Liver (tissue), 9 donors: ENCODE results near the gene KLHDC2. TPM values are rescaled to one million over a fixed set of nuclear protein-coding genes. Genes with fewer than 3 reads are reported as not detected.

Experiments
- DNase-seq: peaks from one replicate; pipeline ENCODE4 v3.0.0-alpha.2; 2017; ENCODE audit warnings: low spot score
- H3K27ac ChIP-seq, 2 donors: one replicate each; pipeline ENCODE4 v1.7.0; 2013; ENCODE audit warnings: inconsistent platforms in 2 of 2, low read length in 2 of 2, control low read depth in 1 of 2, low read depth in 1 of 2, mild to moderate bottlenecking in 1 of 2
- H3K27me3 ChIP-seq, 4 donors: one replicate each; pipeline versions ENCODE4 v1.6.1 to v1.7.0; 2013; ENCODE audit warnings: low read length in 3 of 4, inconsistent platforms in 1 of 4, mild to moderate bottlenecking in 1 of 4, moderate library complexity in 1 of 4; ENCODE audit not compliant: control insufficient read depth in 4 of 4, insufficient read depth in 4 of 4
- H3K36me3 ChIP-seq, 4 donors: one replicate each; pipeline versions ENCODE4 v1.6.1 to v1.7.0; 2013; ENCODE audit warnings: low read length in 3 of 4, mild to moderate bottlenecking in 3 of 4, low read depth in 1 of 4, moderate library complexity in 1 of 4; ENCODE audit not compliant: control insufficient read depth in 4 of 4, insufficient read depth in 3 of 4
- H3K4me1 ChIP-seq, 4 donors: one replicate each; pipeline versions ENCODE4 v1.6.1 to v1.7.0; 2013; ENCODE audit warnings: low read length in 3 of 4, mild to moderate bottlenecking in 3 of 4, moderate library complexity in 1 of 4; ENCODE audit not compliant: control insufficient read depth in 4 of 4, insufficient read depth in 4 of 4
- H3K4me3 ChIP-seq, 3 donors: one replicate each; pipeline versions ENCODE4 v1.6.1 to v1.7.0; 2013; ENCODE audit warnings: low read length in 3 of 3, control low read depth in 1 of 3, low read depth in 1 of 3, mild to moderate bottlenecking in 1 of 3
- H3K9ac ChIP-seq, 2 donors: one replicate each; pipeline ENCODE4 v1.7.0; 2013; ENCODE audit warnings: low read length in 2 of 2, mild to moderate bottlenecking in 2 of 2, moderate library complexity in 2 of 2, control low read depth in 1 of 2, low read depth in 1 of 2
- H3K9me3 ChIP-seq, 4 donors: one replicate each; pipeline versions ENCODE4 v1.6.1 to v1.7.0; 2013; ENCODE audit warnings: low read length in 3 of 4; ENCODE audit not compliant: control insufficient read depth in 4 of 4
- ATF3 ChIP-seq: IDR thresholded peaks from 2 replicates; pipeline ENCODE4 v1.6.1; 2016; ENCODE audit warnings: antibody characterized with exemption
- CTCF ChIP-seq: fragments of 150-350 bp; IDR thresholded peaks from 2 replicates; pipeline ENCODE4 v1.5.1; 2017; ENCODE audit warnings: improper control_type of control experiment, low read depth, low read length; ENCODE audit not compliant: missing input control
- EGR1 ChIP-seq, 2 donors: IDR thresholded peaks; 2 replicates each; pipeline ENCODE4 v1.6.1; 2016 to 2018; ENCODE audit warnings: antibody characterized with exemption in 2 of 2, low read depth in 2 of 2
- FOXA1 ChIP-seq: IDR thresholded peaks from 2 replicates; pipeline ENCODE4 v1.6.1; 2016; ENCODE audit warnings: antibody characterized with exemption
- FOXA2 ChIP-seq: IDR thresholded peaks from 2 replicates; pipeline ENCODE4 v1.6.1; 2016; ENCODE audit warnings: antibody characterized with exemption
- GABPA ChIP-seq, 2 donors: IDR thresholded peaks in 1 of 2; conservative IDR thresholded peaks in 1 of 2; 2 replicates each; pipeline ENCODE4 v1.6.1; 2016; ENCODE audit warnings: antibody characterized with exemption in 2 of 2, mild to moderate bottlenecking in 1 of 2, moderate library complexity in 1 of 2
- HNF4A ChIP-seq, 2 donors: conservative IDR thresholded peaks; 2 replicates each; pipeline ENCODE4 v1.6.1; 2016; ENCODE audit warnings: antibody characterized with exemption in 2 of 2, mild to moderate bottlenecking in 2 of 2
- HNF4G ChIP-seq: IDR thresholded peaks from 2 replicates; pipeline ENCODE4 v1.6.1; 2016; ENCODE audit warnings: antibody characterized with exemption
- JUND ChIP-seq, 2 donors: IDR thresholded peaks; 2 replicates each; pipeline ENCODE4 v1.6.1; 2016; ENCODE audit warnings: antibody characterized with exemption in 2 of 2
- MAX ChIP-seq: IDR thresholded peaks from 2 replicates; pipeline ENCODE4 v1.6.1; 2016; ENCODE audit warnings: antibody characterized with exemption
- NR2F2 ChIP-seq: IDR thresholded peaks from 2 replicates; pipeline ENCODE4 v1.6.1; 2016; ENCODE audit warnings: antibody characterized with exemption
- RAD21 ChIP-seq, 2 donors: IDR thresholded peaks; 2 replicates each; pipeline ENCODE4 v1.6.1; 2016; ENCODE audit warnings: antibody characterized with exemption in 2 of 2, mild to moderate bottlenecking in 2 of 2
- REST ChIP-seq: IDR thresholded peaks from 2 replicates; pipeline ENCODE4 v1.6.1; 2016; ENCODE audit warnings: antibody characterized with exemption, mild to moderate bottlenecking
- RXRA ChIP-seq, 2 donors: IDR thresholded peaks; 2 replicates each; pipeline ENCODE4 v1.6.1; 2017 to 2018; ENCODE audit warnings: antibody characterized with exemption in 2 of 2, mild to moderate bottlenecking in 1 of 2
- SP1 ChIP-seq: IDR thresholded peaks from 2 replicates; pipeline ENCODE4 v1.6.1; 2018; ENCODE audit warnings: antibody characterized with exemption, mild to moderate bottlenecking
- TAF1 ChIP-seq: conservative IDR thresholded peaks from 2 replicates; pipeline ENCODE4 v1.6.1; 2016; ENCODE audit warnings: antibody characterized with exemption, mild to moderate bottlenecking
- YY1 ChIP-seq: IDR thresholded peaks from 2 replicates; pipeline ENCODE4 v1.6.1; 2016; ENCODE audit warnings: antibody characterized with exemption, mild to moderate bottlenecking
- ZBTB33 ChIP-seq: IDR thresholded peaks from 2 replicates; pipeline ENCODE4 v1.6.1; 2016; ENCODE audit warnings: antibody characterized with exemption
- whole genome bisulfite sequencing: extraction: QIAGEN DNeasy Blood & Tissue Kit; methylation state at CpG from one replicate; pipeline ENCODE4 v1.1.7; 2013; 5-methylcytosine and 5-hydroxymethylcytosine counted together
- polyA plus RNA-seq, 2 donors: library from polyadenylated mRNA; stranded (reverse) in 1 of 2; unstranded in 1 of 2; fragments of 200-250 nt in 1 of 2; fragments of >200 nt in 1 of 2; fragmentation: Nextera tagmentation in 1 of 2; extraction: Ambion mirVana in 1 of 2; gene quantifications; one replicate each; pipeline versions ENCODE4 v1.2.1 to v1.2.3, GENCODE V29; 2013 to 2015
- total RNA-seq, 2 donors: library from RNA; depleted of rRNA; stranded (reverse); fragments of >200 nt; gene quantifications; one replicate each; pipeline ENCODE4 v1.2.3, GENCODE V29; 2014
- donor health status: healthy.
- donor health status: healthy.
- donor health status: healthy.
- donor health status: healthy.
- donor health status: healthy.

Gene KLHDC2
- total and polyA plus RNA-seq, 4 donors = 41.1 to 99.0 (median 89.0) TPM

GRCh38 chr14:49783394-49784014 lies 15.6 kb downstream of the KLHDC2 start:
- no peaks in the 10 kb centered on the region for H3K27me3 ChIP-seq
- DNase-seq = no peak
- H3K36me3 ChIP-seq = peaks cover 7 to 89% (median 81%) of the 10 kb centered on the region in 4 donors
- no peaks in the 10 kb centered on the region for H3K4me1 ChIP-seq
- no peak overlapping the region for H3K9ac ChIP-seq
- no peak for TF ChIP-seq NR2F2
- no peak for TF ChIP-seq FOXA1
- TF ChIP-seq EGR1 (IDR thresholded peaks at IDR 0.05; ENCODE audit: low read depth in 2 of 2) = no peak
- TF ChIP-seq ZBTB33 = no peak
- no peak for TF ChIP-seq HNF4G
- TF ChIP-seq MAX = no peak
- TF ChIP-seq SP1 = no peak
- no peak for TF ChIP-seq JUND (IDR thresholded peaks at IDR 0.05)
- no peak for TF ChIP-seq YY1
- TF ChIP-seq GABPA (IDR thresholded peaks at IDR 0.05 in 1 of 2, conservative IDR thresholded peaks at IDR 0.05 in 1 of 2) = no peak
- no peak for TF ChIP-seq CTCF
- TF ChIP-seq TAF1 = no peak
- no peak for TF ChIP-seq RXRA (IDR thresholded peaks at IDR 0.05)
- no peak for TF ChIP-seq ATF3
- no peak for TF ChIP-seq HNF4A (conservative IDR thresholded peaks at IDR 0.05)
- no peak for TF ChIP-seq RAD21 (IDR thresholded peaks at IDR 0.05)
- no peak for TF ChIP-seq FOXA2
- no peak for TF ChIP-seq REST
- no peak overlapping the region for H3K27ac ChIP-seq
- H3K4me3 ChIP-seq = no peak overlapping the region
- 93% methylated on average over 3 of the region's 3 CpGs for WGBS
- H3K9me3 ChIP-seq = no peaks in the 10 kb centered on the region
